ENCODE measurements around the gene PHF5A.
A peak's percentile ranks its signal among the peaks of the same experiment; 100 is the strongest.

Gene PHF5A, protein sequence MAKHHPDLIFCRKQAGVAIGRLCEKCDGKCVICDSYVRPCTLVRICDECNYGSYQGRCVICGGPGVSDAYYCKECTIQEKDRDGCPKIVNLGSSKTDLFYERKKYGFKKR

GRCh38 chr22:41468381-41469217 lies at the start of gene PHF5A, which contains the start of gene ACO2:
TSS of gene PHF5A (minus strand) at chr22:41468692. CDS start at chr22:41468653, 39 bp downstream.
TSS of gene ACO2 (plus strand) at chr22:41469117. CDS start at chr22:41469147, 30 bp downstream.
- peak; percentile 96 for DNase-seq

DNA sequence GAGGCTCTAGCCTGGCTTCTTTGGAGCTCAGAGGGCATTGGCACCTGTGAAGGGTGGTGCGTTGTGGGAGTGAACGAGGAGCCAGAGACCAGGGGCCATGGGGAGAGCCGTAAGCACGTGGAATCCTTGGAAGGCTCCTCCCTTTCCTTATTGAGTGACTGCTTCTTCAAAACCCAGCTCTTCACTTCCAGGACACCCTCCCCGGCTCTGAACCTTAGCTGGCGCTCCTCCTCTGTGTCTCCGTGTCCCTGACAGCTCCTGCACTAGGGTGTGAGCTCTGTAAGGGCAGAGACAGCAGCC lies 49.5 kb upstream of the PHF5A start:
- no peak for DNase-seq

GRCh38 chr22:41517172-41518047 lies 48.9 kb upstream of the PHF5A start:
- peak; percentile 17 for DNase-seq

DNA sequence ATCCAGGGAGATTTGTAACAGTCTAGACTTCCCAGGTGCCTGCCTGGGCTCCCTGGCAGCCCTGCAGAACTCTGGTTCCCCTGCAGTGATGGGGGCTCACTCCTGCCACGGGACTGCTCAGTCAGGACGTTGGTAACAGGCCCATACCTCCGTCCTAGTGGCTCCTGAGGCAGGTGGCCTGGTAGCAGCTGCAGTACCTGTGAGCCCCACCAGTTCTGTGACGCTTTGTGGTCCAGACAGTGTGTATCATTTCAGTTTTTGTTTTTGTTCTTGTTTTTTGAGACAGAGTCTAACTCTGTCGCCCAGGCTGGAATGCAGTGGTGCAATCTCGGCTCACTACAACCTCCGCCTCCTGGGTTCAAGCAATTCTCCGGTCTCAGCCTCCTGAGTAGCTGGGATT lies 48.0 kb upstream of the PHF5A start:
- DNase-seq = no peak

- DNase-seq = no peak
These were observed 44.9 kb upstream of the PHF5A start for GRCh38 chr22:41513391-41513790.

DNA sequence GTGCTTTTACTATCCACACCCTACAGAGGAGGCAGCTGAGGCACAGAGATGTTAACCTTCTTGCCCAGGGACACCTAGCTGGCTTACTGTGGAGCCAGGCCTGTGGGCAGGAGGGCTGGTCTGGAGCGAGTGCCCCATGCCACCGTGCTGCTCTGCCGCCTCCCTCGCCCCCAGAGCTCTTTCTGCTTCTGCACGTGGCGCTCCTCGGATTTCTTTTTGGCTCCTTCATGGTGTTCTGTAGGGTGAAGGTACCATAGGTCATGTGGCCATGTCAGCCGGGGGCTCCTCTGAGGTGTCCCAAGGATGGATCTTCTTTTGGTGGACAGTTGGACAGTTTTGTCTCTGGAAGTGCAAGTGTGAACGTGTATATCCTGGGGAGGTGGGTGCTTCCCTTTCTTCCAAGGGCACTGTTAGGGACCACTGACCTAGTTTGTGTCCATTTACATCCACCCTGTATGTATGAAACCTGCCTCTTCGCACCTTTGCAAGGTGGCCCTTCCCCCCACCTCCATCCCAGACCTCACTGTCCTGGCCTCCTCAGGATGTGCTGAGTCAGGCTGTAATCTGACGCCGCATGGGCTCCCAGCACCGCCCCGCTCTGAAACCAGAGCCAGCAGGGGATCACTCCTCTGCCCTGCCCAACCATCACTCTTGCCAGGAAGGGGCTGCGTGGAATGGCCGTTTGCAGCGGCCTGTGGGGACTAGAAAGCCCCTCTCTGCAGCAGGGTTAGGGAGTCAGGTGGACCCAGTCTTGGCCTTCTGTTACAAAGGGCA lies 44.1 kb upstream of the PHF5A start:
- no peak for DNase-seq

- no peak for DNase-seq
These were observed 43.1 kb upstream of the PHF5A start for GRCh38 chr22:41511521-41511968.

- no peak for DNase-seq
These were observed 40.3 kb upstream of the PHF5A start for GRCh38 chr22:41508770-41509170.

DNA sequence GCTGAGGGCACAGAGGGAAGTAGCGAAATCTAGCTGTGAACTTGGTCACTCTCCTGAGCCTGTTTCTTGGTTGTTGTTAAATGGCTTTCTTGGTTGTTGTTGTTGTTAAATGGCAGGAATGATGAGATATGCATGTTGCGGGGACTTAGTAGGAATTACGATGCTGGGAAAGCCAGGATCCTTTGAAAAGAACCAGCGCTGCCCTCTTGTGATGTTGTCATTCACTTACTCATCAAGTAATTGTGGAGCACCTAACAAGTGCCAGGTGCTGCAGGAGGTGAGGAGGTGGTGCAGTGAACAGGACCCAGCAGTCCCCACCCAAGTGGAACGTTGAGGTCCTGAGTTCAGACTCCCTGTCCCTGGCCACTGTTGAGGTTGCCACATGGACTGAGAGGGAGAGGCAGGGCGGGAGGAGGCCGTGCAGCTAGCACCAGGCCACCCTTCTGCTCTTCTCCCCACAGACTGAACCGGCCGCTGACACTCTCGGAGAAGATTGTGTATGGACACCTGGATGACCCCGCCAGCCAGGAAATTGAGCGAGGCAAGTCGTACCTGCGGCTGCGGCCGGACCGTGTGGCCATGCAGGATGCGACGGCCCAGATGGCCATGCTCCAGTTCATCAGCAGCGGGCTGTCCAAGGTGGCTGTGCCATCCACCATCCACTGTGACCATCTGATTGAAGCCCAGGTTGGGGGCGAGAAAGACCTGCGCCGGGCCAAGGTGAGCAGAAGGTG lies 39.0 kb upstream of the PHF5A start:
- DNase-seq = no peak

DNA sequence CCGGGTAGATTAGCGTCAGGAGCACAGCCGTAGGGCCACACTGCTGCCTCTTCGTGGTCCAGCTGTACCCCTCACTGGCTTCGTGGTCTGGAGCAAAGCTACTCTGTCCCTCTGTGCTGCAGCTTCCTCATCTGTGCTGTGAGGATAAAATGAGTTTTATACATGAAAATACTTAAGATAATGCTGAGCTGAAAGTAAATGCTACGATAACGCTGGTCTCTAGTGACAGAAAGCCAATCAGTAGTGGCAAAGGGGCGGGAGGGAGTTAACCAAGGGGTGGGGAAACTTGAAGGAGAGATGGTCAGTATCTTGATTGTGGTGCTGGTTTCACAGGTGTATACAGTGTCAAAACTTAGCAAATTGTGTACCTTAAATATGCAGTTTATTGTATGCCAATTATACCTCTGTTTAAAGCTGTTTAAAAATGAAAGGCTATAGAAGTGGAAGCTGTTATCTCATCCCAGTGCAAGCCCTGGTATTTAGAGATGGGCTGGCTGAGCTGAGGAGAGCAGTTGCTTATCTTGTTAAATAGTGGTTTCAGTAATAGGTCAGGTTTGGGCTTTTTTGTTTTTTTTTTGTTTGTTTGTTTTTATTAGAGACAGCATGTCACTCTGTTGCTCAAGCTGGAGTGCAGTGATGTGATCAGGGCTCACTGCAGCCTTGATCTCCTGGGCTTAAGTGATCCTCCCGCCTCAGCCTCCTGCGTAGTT lies 37.2 kb upstream of the PHF5A start:
- no peak for DNase-seq

GRCh38 chr22:41504816-41505215 lies 36.3 kb upstream of the PHF5A start:
- no peak for DNase-seq

GRCh38 chr22:41504397-41504796 lies 35.9 kb upstream of the PHF5A start:
- DNase-seq = peak; percentile 54

- peak; percentile 29 for DNase-seq
These were observed 32.7 kb upstream of the PHF5A start for GRCh38 chr22:41501209-41501608.

DNA sequence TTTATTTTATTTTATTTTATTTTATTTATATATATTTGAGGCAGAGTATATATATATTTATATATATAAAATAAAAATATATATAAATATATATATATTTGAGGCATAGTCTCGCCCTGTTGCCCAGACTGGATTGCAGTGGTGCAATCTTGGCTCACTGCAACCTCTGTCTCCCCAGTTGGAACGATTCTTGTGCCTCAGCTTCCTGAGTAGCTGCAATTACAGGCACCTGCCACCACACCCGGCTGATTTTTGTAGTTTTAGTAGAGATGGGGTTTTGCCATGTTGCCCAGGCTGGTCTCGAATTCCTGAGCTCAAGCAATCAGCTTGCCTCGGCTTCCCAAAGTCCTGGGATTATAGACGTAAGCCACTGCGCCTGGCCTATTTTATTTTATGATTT lies 31.8 kb upstream of the PHF5A start:
- DNase-seq = no peak

GRCh38 chr22:41499624-41500280 lies 31.3 kb upstream of the PHF5A start:
- DNase-seq = no peak

GRCh38 chr22:41498303-41498835 lies 29.9 kb upstream of the PHF5A start:
- no peak for DNase-seq

GRCh38 chr22:41491374-41492100 lies 23.0 kb upstream of the PHF5A start:
- DNase-seq = no peak

DNA sequence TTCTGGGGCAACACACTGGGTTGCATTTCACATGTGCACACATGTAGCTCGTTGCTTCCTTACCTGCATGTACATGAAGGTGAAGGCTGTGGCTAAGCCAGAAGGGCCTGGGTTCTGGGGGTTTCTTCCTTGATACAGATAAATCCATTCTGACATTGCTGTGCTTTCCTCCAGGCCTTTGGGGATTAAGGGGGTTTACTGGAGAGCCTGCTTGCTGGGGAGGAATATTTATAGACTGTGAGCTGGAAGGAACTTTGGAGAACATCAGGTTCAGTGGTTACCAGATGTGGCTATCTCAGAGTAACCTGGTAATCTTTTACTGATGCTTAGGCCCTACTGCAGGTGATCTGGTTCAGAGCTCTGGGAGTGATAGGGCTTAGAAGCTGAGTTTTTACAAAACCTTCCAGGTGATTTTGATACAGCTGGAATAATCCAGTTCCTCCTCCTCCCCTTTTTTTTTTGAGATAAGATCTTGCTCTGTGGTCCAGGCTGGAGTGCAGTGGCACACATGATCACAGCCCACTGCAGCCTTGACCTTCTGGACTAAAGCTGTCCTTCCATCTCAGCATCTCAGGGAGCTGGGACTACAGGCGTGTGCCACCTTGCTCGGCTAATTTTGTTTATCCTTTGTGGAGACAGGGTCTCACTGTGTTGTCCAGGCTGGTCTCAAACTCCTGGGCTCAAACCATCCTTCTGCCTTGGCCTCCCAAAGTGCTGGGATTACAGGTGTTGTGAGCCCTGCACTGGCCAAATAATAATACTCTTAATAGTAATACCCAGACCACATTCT lies 20.3 kb upstream of the PHF5A start:
- no peak for DNase-seq

DNA sequence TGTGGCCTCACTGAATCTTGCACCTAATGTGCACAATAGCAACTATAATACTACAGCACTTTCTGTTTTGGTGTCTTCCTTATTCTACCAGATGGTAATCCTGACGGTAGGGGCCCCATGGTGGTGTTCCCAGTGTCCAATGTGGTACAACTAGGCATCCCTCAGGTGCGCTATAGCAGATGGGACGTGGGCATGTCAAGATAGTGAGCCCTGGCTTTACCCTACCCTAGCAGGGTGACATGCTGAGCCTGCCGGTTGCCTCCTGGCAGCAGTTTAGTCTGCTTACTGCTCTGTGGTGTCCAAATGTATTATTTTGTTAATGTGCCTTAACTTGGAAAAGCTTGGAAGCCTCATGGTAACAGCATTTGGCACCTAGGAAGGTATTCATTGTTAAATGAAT lies 19.6 kb upstream of the PHF5A start:
- DNase-seq = no peak

Data from MV-4-11 (cell line).